ACC112 (cell line): ENCODE measurements around the gene ABCC4.
"Not testable (repeated sequence)": the region's sequence is repeated elsewhere in the genome, so short reads cannot be mapped to it uniquely, and the experiment has no call there.

Source experiments
- H2AFZ ChIP-seq: fragments of 200-600 bp; sonication (generic); one replicate; pipeline ENCODE4 v1.6.0; 2017; ENCODE audit warnings: antibody characterized with exemption, low read length; ENCODE audit not compliant: unreplicated experiment
- H3K27ac ChIP-seq: fragments of 200-600 bp; sonication (generic); 2 replicates; pipeline ENCODE4 v1.5.1; 2014; ENCODE audit warnings: low read depth, mild to moderate bottlenecking, antibody characterized with exemption, low read length, moderate library complexity
- H3K27me3 ChIP-seq: fragments of 200-600 bp; sonication (generic); 2 replicates; pipeline ENCODE4 v1.6.1; 2014; ENCODE audit warnings: mild to moderate bottlenecking, antibody characterized with exemption, low read length, moderate library complexity, mixed read lengths; ENCODE audit not compliant: insufficient read depth
- H3K36me3 ChIP-seq: fragments of 200-600 bp; sonication (generic); 2 replicates; pipeline ENCODE4 v1.6.1; 2016; ENCODE audit warnings: mild to moderate bottlenecking, antibody characterized with exemption, low read length, moderate library complexity, mixed read lengths; ENCODE audit not compliant: insufficient read depth
- H3K4me1 ChIP-seq: fragments of 200-600 bp; sonication (generic); one replicate; pipeline ENCODE4 v1.6.1; 2016; ENCODE audit warnings: low read length, mixed read lengths; ENCODE audit not compliant: insufficient read depth, unreplicated experiment, control insufficient read depth
- H3K4me3 ChIP-seq: fragments of 200-600 bp; sonication (generic); 2 replicates; pipeline ENCODE4 v1.5.1; 2014; ENCODE audit warnings: mild to moderate bottlenecking, low read depth, low read length
- H3K79me2 ChIP-seq: fragments of 200-600 bp; sonication (generic); one replicate; pipeline ENCODE4 v1.6.0; 2016; ENCODE audit warnings: low read length; ENCODE audit not compliant: control insufficient read depth, unreplicated experiment, insufficient read depth

The ABCC4 gene

GRCh38 chr13:95199896-95200295 lies 101.4 kb downstream of the ABCC4 start:
- Histone ChIP-seq H3K36me3 (no peaks in the 10 kb centered on the region), H3K27me3 (no peaks in the 10 kb centered on the region), H3K4me1 (no peaks in the 10 kb centered on the region), H3K4me3 (no peak overlapping the region), H3K27ac (no peak overlapping the region), H3K79me2 (no peaks in the 10 kb centered on the region), H2AFZ (no peak overlapping the region)

- H3K36me3 ChIP-seq, H3K79me2 ChIP-seq, H3K4me3 ChIP-seq, H3K4me1 ChIP-seq, H2AFZ ChIP-seq, H3K27ac ChIP-seq, H3K27me3 ChIP-seq: not testable (repeated sequence)
These were observed 102.6 kb downstream of the ABCC4 start for GRCh38 chr13:95198606-95199005.

DNA sequence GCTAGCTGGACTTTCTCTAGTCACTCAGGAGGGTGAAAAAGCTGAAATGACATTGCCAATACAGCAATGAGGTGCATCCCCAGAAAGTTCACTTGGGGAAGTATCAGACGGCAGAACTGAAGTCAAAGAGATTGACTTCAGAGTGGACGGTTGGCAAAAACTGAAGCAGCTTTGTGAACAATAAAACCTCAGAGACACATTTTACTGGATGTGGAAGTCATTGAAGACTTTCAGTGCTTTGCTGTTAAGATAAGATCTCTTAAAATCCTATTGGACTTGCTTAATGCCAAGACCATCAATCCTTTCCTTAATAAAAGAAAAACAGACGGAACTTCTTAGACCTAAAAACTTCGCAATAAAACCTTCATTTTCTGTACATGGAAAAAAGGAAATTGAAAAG lies 103.7 kb downstream of the ABCC4 start:
- no peaks in the 10 kb centered on the region for H3K27me3 ChIP-seq
- H3K4me3 ChIP-seq, result no peak overlapping the region
- H3K27ac ChIP-seq, result no peak overlapping the region
- no peak overlapping the region for H2AFZ ChIP-seq
- H3K79me2 ChIP-seq, result no peaks in the 10 kb centered on the region
- no peaks in the 10 kb centered on the region for H3K4me1 ChIP-seq
- no peaks in the 10 kb centered on the region for H3K36me3 ChIP-seq

GRCh38 chr13:95195146-95195545 lies 106.1 kb downstream of the ABCC4 start:
- H3K4me1 ChIP-seq, result no peaks in the 10 kb centered on the region
- no peaks in the 10 kb centered on the region for H3K79me2 ChIP-seq
- H3K36me3 ChIP-seq, result no peaks in the 10 kb centered on the region
- no peak overlapping the region for H3K4me3 ChIP-seq
- H3K27ac ChIP-seq, result no peak overlapping the region
- no peak overlapping the region for H2AFZ ChIP-seq
- no peaks in the 10 kb centered on the region for H3K27me3 ChIP-seq

DNA sequence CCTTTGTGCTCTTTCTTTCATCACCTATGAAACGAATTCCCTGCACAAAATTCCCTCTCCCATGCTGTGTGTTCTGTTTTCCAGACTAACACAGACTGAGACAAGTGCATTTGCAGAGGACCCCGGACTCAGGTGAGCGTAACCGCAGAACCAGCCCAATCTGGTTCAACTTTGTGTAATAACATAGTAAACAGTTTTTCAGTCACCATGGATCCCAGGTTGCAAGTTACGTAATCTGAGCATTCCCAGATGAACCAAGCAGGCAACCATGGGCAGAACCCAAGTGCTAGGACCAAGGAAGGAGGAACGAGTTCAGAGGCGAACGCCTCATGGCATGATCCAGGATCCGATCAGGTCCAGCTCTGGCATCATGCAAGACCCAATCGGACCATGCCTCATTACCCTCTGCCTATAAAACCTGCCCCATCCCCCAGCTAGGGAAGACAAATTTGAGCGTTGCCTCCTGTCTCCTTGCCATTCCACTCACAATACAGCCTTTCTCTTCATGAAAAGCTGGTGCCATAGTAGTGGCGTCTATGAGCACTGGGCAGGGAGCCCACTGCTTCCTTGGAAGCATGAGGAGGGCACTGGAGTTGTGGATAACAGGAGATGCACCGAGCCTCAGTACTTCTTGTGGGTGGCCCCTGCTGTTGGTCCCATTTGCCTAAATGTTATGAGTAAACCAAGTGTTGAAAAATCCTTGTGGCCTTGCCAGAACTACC lies 107.6 kb downstream of the ABCC4 start:
- H3K4me1 ChIP-seq, result no peaks in the 10 kb centered on the region
- H3K4me3 ChIP-seq, result no peak overlapping the region
- H3K27me3 ChIP-seq, result no peaks in the 10 kb centered on the region
- H2AFZ ChIP-seq, result no peak overlapping the region
- no peaks in the 10 kb centered on the region for H3K36me3 ChIP-seq
- H3K79me2 ChIP-seq, result no peaks in the 10 kb centered on the region
- H3K27ac ChIP-seq, result no peak overlapping the region

- H2AFZ ChIP-seq, result no peak overlapping the region
- no peaks in the 10 kb centered on the region for H3K36me3 ChIP-seq
- no peak overlapping the region for H3K27ac ChIP-seq
- no peak overlapping the region for H3K4me3 ChIP-seq
- H3K4me1 ChIP-seq, result no peaks in the 10 kb centered on the region
- H3K79me2 ChIP-seq, result no peaks in the 10 kb centered on the region
- H3K27me3 ChIP-seq, result no peaks in the 10 kb centered on the region
These were observed 108.3 kb downstream of the ABCC4 start for GRCh38 chr13:95192998-95193397.

DNA sequence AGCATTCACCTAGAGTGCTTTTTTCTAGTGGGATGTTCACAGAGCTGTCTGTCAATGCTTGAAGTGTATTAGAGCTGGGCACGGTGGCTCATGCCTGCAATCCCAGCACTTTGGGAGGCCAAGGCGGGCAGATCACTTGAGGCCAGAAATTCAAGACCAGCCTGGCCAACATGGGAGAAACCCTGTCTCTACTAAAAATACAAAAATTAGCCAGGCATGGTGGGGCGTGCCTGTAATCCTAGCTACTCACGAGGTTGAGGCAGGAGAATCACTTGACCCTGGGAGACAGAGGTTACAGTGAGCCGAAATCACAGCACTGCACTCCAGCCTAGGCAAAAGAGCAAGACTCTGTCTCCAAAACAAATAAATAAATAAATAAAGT lies 108.7 kb downstream of the ABCC4 start:
- not testable (repeated sequence) for H3K36me3 ChIP-seq, H3K27ac ChIP-seq, H3K27me3 ChIP-seq, H3K4me1 ChIP-seq, H3K79me2 ChIP-seq, H3K4me3 ChIP-seq, H2AFZ ChIP-seq

DNA sequence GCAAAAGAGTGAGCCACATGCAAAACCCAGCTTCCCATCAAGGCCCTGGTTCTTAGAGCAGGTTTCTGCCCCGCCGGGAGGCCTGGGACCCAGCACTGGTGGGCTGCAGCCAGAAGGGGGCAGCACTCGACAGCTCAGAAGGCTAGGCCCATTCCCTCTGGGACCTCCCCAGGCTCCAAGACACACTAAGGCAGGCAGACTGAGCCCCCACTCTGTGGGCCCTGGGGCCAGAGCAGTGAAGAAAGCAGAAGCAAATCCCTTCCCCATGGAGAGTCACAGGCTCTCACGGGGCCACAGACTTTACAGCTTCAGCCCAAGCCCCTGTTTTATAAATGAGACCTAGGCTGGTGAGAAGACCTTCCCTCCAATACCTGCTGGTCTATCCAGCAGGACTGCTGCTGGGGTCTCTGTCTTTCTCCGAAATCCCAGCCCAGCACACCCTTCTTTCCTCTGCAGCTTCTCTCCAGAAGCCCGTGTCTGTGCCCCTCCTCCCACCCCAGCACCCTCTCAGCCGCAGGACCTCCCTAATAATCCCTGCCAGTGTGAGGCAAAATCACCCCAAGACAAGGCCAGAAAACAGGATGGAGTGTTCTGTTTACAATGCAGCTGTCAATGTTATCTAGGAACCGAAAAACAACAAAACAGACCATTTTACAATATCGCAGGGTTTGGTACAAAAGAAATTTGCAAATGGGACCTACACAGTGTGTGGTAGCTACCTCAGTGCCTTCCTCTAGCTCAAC lies 109.3 kb downstream of the ABCC4 start:
- Histone ChIP-seq H3K4me1 (no peaks in the 10 kb centered on the region), H3K27me3 (no peaks in the 10 kb centered on the region), H3K27ac (no peak overlapping the region), H3K36me3 (no peaks in the 10 kb centered on the region), H2AFZ (no peak overlapping the region), H3K79me2 (no peaks in the 10 kb centered on the region), H3K4me3 (no peak overlapping the region)

- Histone ChIP-seq H3K4me1 (no peaks in the 10 kb centered on the region), H3K36me3 (no peaks in the 10 kb centered on the region)
These were observed 113.1 kb downstream of the ABCC4 start for GRCh38 chr13:95188128-95188527.

GRCh38 chr13:95185851-95186250 lies 115.4 kb downstream of the ABCC4 start:
- Histone ChIP-seq H3K4me1 (no peaks in the 10 kb centered on the region), H2AFZ (no peak overlapping the region), H3K4me3 (no peak overlapping the region), H3K79me2 (no peaks in the 10 kb centered on the region), H3K27me3 (no peaks in the 10 kb centered on the region), H3K27ac (no peak overlapping the region), H3K36me3 (no peaks in the 10 kb centered on the region)

More at GRCh38 chr13:95188128-95188527, 113.1 kb downstream of the ABCC4 start:
- Histone ChIP-seq H3K4me3 (no peak overlapping the region), H3K27me3 (no peaks in the 10 kb centered on the region), H2AFZ (no peak overlapping the region), H3K79me2 (no peaks in the 10 kb centered on the region), H3K27ac (no peak overlapping the region)

- H3K4me3 ChIP-seq, result no peak overlapping the region
- H3K79me2 ChIP-seq, result no peaks in the 10 kb centered on the region
- H2AFZ ChIP-seq, result no peak overlapping the region
- H3K27ac ChIP-seq, result no peak overlapping the region
- no peaks in the 10 kb centered on the region for H3K4me1 ChIP-seq
- H3K27me3 ChIP-seq, result no peaks in the 10 kb centered on the region
- no peaks in the 10 kb centered on the region for H3K36me3 ChIP-seq
These were observed 115.9 kb downstream of the ABCC4 start for GRCh38 chr13:95185311-95185710.
